DND-41 (cell line): Measurements from ENCODE around the gene CD82.
"Not testable (repeated sequence)": the region's sequence is repeated elsewhere in the genome, so short reads cannot be mapped to it uniquely, and the experiment has no call there.

ENCODE experiments used
- ATAC-seq: fragments of 200-7000 bp; cut with Tn5 transposase; 3 replicates; pipeline ENCODE4 v1.9.1; 2021; ENCODE audit warnings: low read depth; ENCODE audit not compliant: insufficient read depth
- DNase-seq: peaks from one replicate; pipeline ENCODE4 v3.0.0-alpha.2; 2020
- H2AFZ ChIP-seq: 2 replicates; pipeline ENCODE4 v1.6.0; 2012; ENCODE audit warnings: low read depth, low read length
- H3K27ac ChIP-seq: 2 replicates; pipeline ENCODE4 v1.5.1; 2012; ENCODE audit warnings: low read length, inconsistent platforms
- H3K27me3 ChIP-seq: fragments of 200-600 bp; sonication (generic); 2 replicates; pipeline ENCODE4 v1.6.0; 2012; ENCODE audit warnings: low read length, mild to moderate bottlenecking, inconsistent platforms; ENCODE audit not compliant: insufficient read depth, poor library complexity
- H3K36me3 ChIP-seq: 2 replicates; pipeline ENCODE4 v1.5.1; 2012; ENCODE audit warnings: low read length, inconsistent platforms; ENCODE audit not compliant: insufficient read depth
- H3K4me1 ChIP-seq: 2 replicates; pipeline ENCODE4 v1.5.1; 2012; ENCODE audit warnings: mild to moderate bottlenecking, low read length; ENCODE audit not compliant: insufficient read depth
- H3K4me2 ChIP-seq: 2 replicates; pipeline ENCODE4 v1.6.0; 2012; ENCODE audit warnings: mild to moderate bottlenecking, moderate library complexity, low read length, inconsistent platforms; ENCODE audit not compliant: insufficient read depth
- H3K4me3 ChIP-seq, 2 experiments: fragments of 200-600 bp in 1 of 2; shearing (Covaris generic) in 1 of 2; 2 replicates each; pipeline ENCODE4 v1.5.1; 2012 to 2016; ENCODE audit warnings: inconsistent platforms in 2 of 2, low read length in 2 of 2, mild to moderate bottlenecking in 2 of 2, low read depth in 1 of 2, moderate library complexity in 1 of 2
- H3K79me2 ChIP-seq: 2 replicates; pipeline ENCODE4 v1.6.0; 2012; ENCODE audit warnings: low read length, inconsistent platforms; ENCODE audit not compliant: insufficient read depth
- H3K9ac ChIP-seq: 2 replicates; pipeline ENCODE4 v1.6.0; 2012; ENCODE audit warnings: low read depth, mild to moderate bottlenecking, inconsistent platforms, low read length, moderate library complexity
- H3K9me3 ChIP-seq: 2 replicates; pipeline ENCODE4 v1.5.1; 2012; ENCODE audit warnings: low read length, moderate library complexity, mild to moderate bottlenecking, inconsistent platforms; ENCODE audit not compliant: insufficient read depth, severe bottlenecking
- H4K20me1 ChIP-seq: 2 replicates; pipeline ENCODE4 v1.6.0; 2012; ENCODE audit warnings: low read length; ENCODE audit not compliant: insufficient read depth
- CTCF ChIP-seq: IDR thresholded peaks from 2 replicates; pipeline ENCODE4 v1.5.1; 2012; ENCODE audit warnings: borderline replicate concordance, low read length, moderate library complexity, mild to moderate bottlenecking; ENCODE audit not compliant: poor library complexity, severe bottlenecking; ENCODE audit errors: extremely low read depth
- EZH2 ChIP-seq: IDR thresholded peaks from 3 replicates; pipeline ENCODE4 v1.6.1; 2012; ENCODE audit warnings: borderline replicate concordance, low read depth, mild to moderate bottlenecking, moderate library complexity, low read length, inconsistent platforms; ENCODE audit not compliant: severe bottlenecking

CD82 gene

DNA sequence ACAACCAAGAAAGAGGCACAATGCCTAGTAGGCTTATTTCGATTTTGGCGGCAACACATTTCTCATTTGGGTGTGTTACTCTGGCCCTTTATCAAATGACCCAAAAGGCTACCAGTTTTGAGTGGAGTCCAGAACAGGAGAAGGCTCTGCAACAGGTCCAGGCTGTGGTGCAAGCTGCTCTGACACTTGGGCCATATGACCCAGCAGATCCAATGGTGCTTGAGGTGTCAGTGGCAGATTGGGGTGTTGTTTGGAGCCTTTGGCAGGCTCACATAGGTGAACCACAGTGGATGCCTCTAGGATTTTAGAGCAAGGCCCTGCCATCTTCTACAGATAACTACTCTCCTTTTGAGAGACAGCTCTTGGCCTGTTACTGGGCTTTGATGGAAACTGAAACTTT lies 17.9 kb upstream of the CD82 start:
- H3K36me3 ChIP-seq, H3K27me3 ChIP-seq, H3K9ac ChIP-seq, H3K4me3 ChIP-seq, ATAC-seq, H3K79me2 ChIP-seq, H2AFZ ChIP-seq, DNase-seq, H3K4me1 ChIP-seq, H3K9me3 ChIP-seq, H4K20me1 ChIP-seq, H3K4me2 ChIP-seq, H3K27ac ChIP-seq: not testable (repeated sequence)

GRCh38 chr11:44548032-44548695 lies 17.3 kb upstream of the CD82 start:
- no peak overlapping the region for H2AFZ ChIP-seq
- no peak overlapping the region for H3K4me2 ChIP-seq
- ATAC-seq (no peak), DNase-seq (no peak)
- no peaks in the 10 kb centered on the region for H4K20me1 ChIP-seq
- H3K4me1 ChIP-seq, result no peaks in the 10 kb centered on the region
- H3K27me3 ChIP-seq, result no peaks in the 10 kb centered on the region
- no peaks in the 10 kb centered on the region for H3K36me3 ChIP-seq
- TF ChIP-seq EZH2 (no peak), CTCF (no peak)
- H3K9me3 ChIP-seq, result no peaks in the 10 kb centered on the region
- H3K79me2 ChIP-seq, result no peaks in the 10 kb centered on the region
- H3K27ac ChIP-seq, result no peak overlapping the region
- no peak overlapping the region for H3K9ac ChIP-seq
- H3K4me3 ChIP-seq, result no peak overlapping the region

- H3K9me3 ChIP-seq, H2AFZ ChIP-seq, ATAC-seq, H3K27me3 ChIP-seq, H3K9ac ChIP-seq, H3K27ac ChIP-seq, H3K79me2 ChIP-seq, H3K4me3 ChIP-seq, H3K36me3 ChIP-seq, H4K20me1 ChIP-seq, H3K4me1 ChIP-seq, DNase-seq, H3K4me2 ChIP-seq: not testable (repeated sequence)
These were observed 16.3 kb upstream of the CD82 start for GRCh38 chr11:44548961-44549749.

DNA sequence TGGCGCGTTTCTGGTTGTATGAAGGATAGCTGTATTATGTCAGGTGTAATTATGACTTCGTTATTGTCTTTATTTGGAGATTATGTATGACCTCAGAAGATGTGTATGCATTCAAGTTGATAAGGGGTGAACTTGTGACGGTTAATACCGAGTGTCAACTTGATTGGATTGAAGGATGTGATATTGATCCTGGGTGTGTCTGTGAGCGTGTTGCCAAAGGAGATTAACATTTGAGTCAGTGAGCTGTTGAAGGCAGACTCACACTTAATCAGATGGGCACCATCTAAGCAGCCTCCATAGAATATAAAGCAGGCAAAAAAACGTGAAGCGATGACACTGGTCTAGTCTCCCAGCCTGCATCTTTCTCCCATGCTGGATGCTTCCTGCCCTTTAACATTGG lies 15.3 kb upstream of the CD82 start:
- ATAC-seq, result no peak
- no peak overlapping the region for H3K4me3 ChIP-seq
- H3K36me3 ChIP-seq, result no peaks in the 10 kb centered on the region
- no peak for TF ChIP-seq CTCF
- TF ChIP-seq EZH2, result no peak
- H3K27me3 ChIP-seq, result no peaks in the 10 kb centered on the region
- no peaks in the 10 kb centered on the region for H4K20me1 ChIP-seq
- no peaks in the 10 kb centered on the region for H3K79me2 ChIP-seq
- no peak overlapping the region for H3K9ac ChIP-seq
- no peak for DNase-seq
- no peak overlapping the region for H2AFZ ChIP-seq
- no peak overlapping the region for H3K27ac ChIP-seq
- no peaks in the 10 kb centered on the region for H3K9me3 ChIP-seq
- no peaks in the 10 kb centered on the region for H3K4me1 ChIP-seq
- H3K4me2 ChIP-seq, result no peak overlapping the region
